CD14-positive monocyte (primary cell): Measurements from ENCODE around the gene CNTD1. TPM values are rescaled to one million over a fixed set of nuclear protein-coding genes. Genes with fewer than 3 reads are reported as not detected.

Source experiments
- DNase-seq, 3 donors: peaks; one replicate each; pipeline ENCODE4 v3.0.0-alpha.2; 2011 to 2022
- H2AFZ ChIP-seq: 2 replicates; pipeline ENCODE4 v1.6.0; 2012; ENCODE audit warnings: mild to moderate bottlenecking, low read depth, low read length, inconsistent platforms; ENCODE audit not compliant: insufficient read depth, poor library complexity, severe bottlenecking
- H3K27ac ChIP-seq, 2 donors: 1 replicate in 1 of 2; 2 replicates in 1 of 2; pipeline ENCODE4 v1.5.1; 2012 to 2013; ENCODE audit warnings: low read length in 2 of 2, control low read depth in 1 of 2, inconsistent platforms in 1 of 2, low read depth in 1 of 2, mild to moderate bottlenecking in 1 of 2
- H3K27me3 ChIP-seq, 2 donors: one replicate each; pipeline versions ENCODE4 v1.6.0 to v1.6.1; 2011 to 2013; ENCODE audit warnings: low read length in 2 of 2; ENCODE audit not compliant: control insufficient read depth in 2 of 2, insufficient read depth in 2 of 2
- H3K36me3 ChIP-seq, 2 donors: replicated peaks in 1 of 2; 1 replicate in 1 of 2; 2 replicates in 1 of 2; pipeline versions ENCODE4 v1.5.1 to v1.6.1; 2012 to 2013; ENCODE audit warnings: low read length in 2 of 2, control low read depth in 1 of 2, inconsistent platforms in 1 of 2, mild to moderate bottlenecking in 1 of 2; ENCODE audit not compliant: insufficient read depth in 2 of 2, control insufficient read depth in 1 of 2
- H3K4me1 ChIP-seq, 2 donors: 1 replicate in 1 of 2; 2 replicates in 1 of 2; pipeline versions ENCODE4 v1.5.1 to v1.6.1; 2012 to 2013; ENCODE audit warnings: low read length in 2 of 2, control low read depth in 1 of 2, inconsistent platforms in 1 of 2, mild to moderate bottlenecking in 1 of 2, moderate library complexity in 1 of 2; ENCODE audit not compliant: insufficient read depth in 2 of 2, control insufficient read depth in 1 of 2
- H3K4me2 ChIP-seq: replicated peaks from 2 replicates; pipeline ENCODE3; 2012; ENCODE audit warnings: low read length, moderate library complexity, mild to moderate bottlenecking; ENCODE audit not compliant: poor library complexity, severe bottlenecking; ENCODE audit errors: extremely low read depth
- H3K4me3 ChIP-seq, 3 experiments: fragments of 200-600 bp in 1 of 3; sonication (generic) in 1 of 3; replicated peaks in 1 of 3; 1 replicate in 2 of 3; 2 replicates in 1 of 3; pipeline ENCODE4 v1.5.1; 2011 to 2013; ENCODE audit warnings: low read length in 3 of 3, mild to moderate bottlenecking in 3 of 3, control low read depth in 2 of 3, low read depth in 2 of 3, inconsistent platforms in 1 of 3, moderate library complexity in 1 of 3
- H3K79me2 ChIP-seq: 2 replicates; pipeline ENCODE4 v1.6.0; 2012; ENCODE audit warnings: mild to moderate bottlenecking, control low read depth, inconsistent platforms, low read length, moderate library complexity; ENCODE audit not compliant: insufficient read depth
- H3K9ac ChIP-seq: 2 replicates; pipeline ENCODE4 v1.6.0; 2017; ENCODE audit warnings: low read length, mild to moderate bottlenecking; ENCODE audit not compliant: insufficient read depth, poor library complexity, severe bottlenecking
- H3K9me3 ChIP-seq, 2 donors: replicated peaks in 1 of 2; 1 replicate in 1 of 2; 2 replicates in 1 of 2; pipeline versions ENCODE4 v1.5.1 to v1.6.1; 2012 to 2013; ENCODE audit warnings: low read length in 2 of 2, control low read depth in 1 of 2; ENCODE audit not compliant: control insufficient read depth in 1 of 2, insufficient read depth in 1 of 2
- H4K20me1 ChIP-seq: 2 replicates; pipeline ENCODE4 v1.6.0; 2012; ENCODE audit warnings: mild to moderate bottlenecking, low read length, control low read depth, moderate library complexity; ENCODE audit not compliant: insufficient read depth
- H3K27ac Mint-ChIP-seq, 7 donors: one replicate each; pipeline ENCODE4 v1.8.0; 2020; ENCODE audit warnings: mild to moderate bottlenecking in 7 of 7, mixed read lengths in 7 of 7, moderate library complexity in 6 of 7, inconsistent platforms in 2 of 7
- H3K27me3 Mint-ChIP-seq, 3 donors: one replicate each; pipeline ENCODE4 v1.8.0; 2021 to 2022; ENCODE audit warnings: low read depth in 3 of 3, mild to moderate bottlenecking in 3 of 3, mixed read lengths in 3 of 3, moderate library complexity in 3 of 3, inconsistent platforms in 1 of 3
- H3K36me3 Mint-ChIP-seq, 2 donors: one replicate each; pipeline ENCODE4 v1.8.0; 2020; ENCODE audit warnings: mixed read lengths in 2 of 2, inconsistent platforms in 1 of 2, mild to moderate bottlenecking in 1 of 2
- H3K4me1 Mint-ChIP-seq: one replicate; pipeline ENCODE4 v1.8.0; 2020; ENCODE audit warnings: mild to moderate bottlenecking, mixed read lengths
- H3K4me3 Mint-ChIP-seq, 2 donors: one replicate each; pipeline ENCODE4 v1.8.0; 2020; ENCODE audit warnings: mild to moderate bottlenecking in 2 of 2, mixed read lengths in 2 of 2, moderate library complexity in 1 of 2
- H3K9me3 Mint-ChIP-seq, 7 donors: one replicate each; pipeline ENCODE4 v1.8.0; 2020 to 2022; ENCODE audit warnings: mixed read lengths in 7 of 7, mild to moderate bottlenecking in 6 of 7, moderate library complexity in 6 of 7, inconsistent platforms in 2 of 7
- WGBS: methylation state at CpG from one replicate; pipeline ENCODE4 v1.1.5; 2013; ENCODE audit warnings: missing lambda C conversion rate; ENCODE audit not compliant: insufficient coverage; 5-methylcytosine and 5-hydroxymethylcytosine counted together
- intact Hi-C, 2 donors: fragments of 100-400 bp; cut with micrococcal nuclease; formaldehyde crosslinking; loops; one replicate each; pipeline versions ENCODE4 v1.15.0 to v1.15.1; 2023
- polyA plus RNA-seq, 3 donors: library from polyadenylated mRNA; depleted of rRNA in 1 of 3; unstranded in 2 of 3; stranded (reverse) in 1 of 3; fragments of 300-500 nt in 2 of 3; fragments of >200 nt in 1 of 3; fragmentation: Illumina TruSeq in 2 of 3; gene quantifications; 1 replicate in 2 of 3; 2 replicates in 1 of 3; pipeline ENCODE4 v1.2.3, GENCODE V29; 2012 to 2021
- TF ChIP-seq, protein P1 (sequence below): fragments of 200-600 bp; IDR thresholded peaks from one replicate; pipeline ENCODE4 v1.8.0; 2022; ENCODE audit warnings: antibody characterized with exemption, mild to moderate bottlenecking

The CNTD1 gene
- polyA plus RNA-seq, 3 donors = not detected

DNA sequence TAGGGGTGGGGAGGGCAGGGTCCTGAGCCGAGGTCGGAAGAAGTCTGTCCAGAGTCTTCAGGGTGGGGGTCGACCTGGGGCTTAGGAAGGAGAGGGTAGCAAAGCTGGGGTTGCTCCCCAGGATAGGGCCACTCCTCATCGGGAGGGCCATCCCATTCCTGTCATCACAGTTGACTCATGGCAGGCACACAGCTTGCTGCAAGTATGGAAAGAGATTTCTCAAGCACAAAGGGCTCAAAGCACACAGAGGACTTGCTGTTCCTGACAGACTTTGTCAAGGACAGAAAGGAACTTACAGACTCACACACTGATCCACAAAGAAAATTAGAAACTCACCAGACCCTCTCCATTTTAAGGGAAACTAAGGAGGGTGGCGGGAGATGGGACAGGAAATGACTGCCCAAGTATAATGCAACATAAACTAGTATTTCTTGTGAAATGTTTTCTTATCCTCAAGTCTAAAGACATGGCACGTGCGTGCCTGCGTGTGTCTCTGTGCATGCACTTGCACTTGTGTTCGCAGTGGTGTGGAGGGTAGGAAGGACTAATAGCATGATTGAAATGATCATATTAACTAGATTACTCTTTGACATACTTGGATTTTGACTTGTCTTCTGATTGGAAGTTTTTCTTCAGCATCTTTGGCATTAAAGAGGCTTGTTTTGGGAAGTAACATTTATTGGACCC, 48.1 kb downstream of the CNTD1 start:
- peak overlapping the region in 1 of 2 donors; percentile 10 for H3K4me3 Mint-ChIP-seq
- Histone ChIP-seq H2AFZ (no peak overlapping the region), H4K20me1 (peaks cover 35% of the 10 kb centered on the region), H3K36me3 (peaks cover 41 to 42% of the 10 kb centered on the region in 2 donors), H3K27ac (peak overlapping the region; percentile 28 to 64), H3K4me1 (peaks cover 19 to 23% of the 10 kb centered on the region in 2 donors), H3K9me3 (no peaks in the 10 kb centered on the region), H3K9ac (no peak overlapping the region), H3K79me2 (no peaks in the 10 kb centered on the region), H3K4me3 (no peak overlapping the region), H3K4me2 (peak overlapping the region; percentile 44), H3K27me3 (no peaks in the 10 kb centered on the region)
- peaks cover 39 to 40% of the 10 kb centered on the region in 2 donors for H3K36me3 Mint-ChIP-seq
- peak; percentile 42 to 62 (median 51) for DNase-seq
- TF ChIP-seq, protein P1, sequence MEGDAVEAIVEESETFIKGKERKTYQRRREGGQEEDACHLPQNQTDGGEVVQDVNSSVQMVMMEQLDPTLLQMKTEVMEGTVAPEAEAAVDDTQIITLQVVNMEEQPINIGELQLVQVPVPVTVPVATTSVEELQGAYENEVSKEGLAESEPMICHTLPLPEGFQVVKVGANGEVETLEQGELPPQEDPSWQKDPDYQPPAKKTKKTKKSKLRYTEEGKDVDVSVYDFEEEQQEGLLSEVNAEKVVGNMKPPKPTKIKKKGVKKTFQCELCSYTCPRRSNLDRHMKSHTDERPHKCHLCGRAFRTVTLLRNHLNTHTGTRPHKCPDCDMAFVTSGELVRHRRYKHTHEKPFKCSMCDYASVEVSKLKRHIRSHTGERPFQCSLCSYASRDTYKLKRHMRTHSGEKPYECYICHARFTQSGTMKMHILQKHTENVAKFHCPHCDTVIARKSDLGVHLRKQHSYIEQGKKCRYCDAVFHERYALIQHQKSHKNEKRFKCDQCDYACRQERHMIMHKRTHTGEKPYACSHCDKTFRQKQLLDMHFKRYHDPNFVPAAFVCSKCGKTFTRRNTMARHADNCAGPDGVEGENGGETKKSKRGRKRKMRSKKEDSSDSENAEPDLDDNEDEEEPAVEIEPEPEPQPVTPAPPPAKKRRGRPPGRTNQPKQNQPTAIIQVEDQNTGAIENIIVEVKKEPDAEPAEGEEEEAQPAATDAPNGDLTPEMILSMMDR = no peak
- peaks cover 28% of the 10 kb centered on the region for H3K4me1 Mint-ChIP-seq
- intact Hi-C loops = loop anchor here in 1 of 2 donors (10.0 kb wide), 1 partner anchor 148 kb away; the partner anchor contains the start of gene RPL27
- 40% methylated on average over 1 of the region's 9 CpGs for WGBS
- peaks cover 0 to 5% (median 3%) of the 10 kb centered on the region in 3 donors for H3K27me3 Mint-ChIP-seq
- peak overlapping the region; percentile 45 to 88 (median 81) for H3K27ac Mint-ChIP-seq
- no peaks in the 10 kb centered on the region for H3K9me3 Mint-ChIP-seq

DNA sequence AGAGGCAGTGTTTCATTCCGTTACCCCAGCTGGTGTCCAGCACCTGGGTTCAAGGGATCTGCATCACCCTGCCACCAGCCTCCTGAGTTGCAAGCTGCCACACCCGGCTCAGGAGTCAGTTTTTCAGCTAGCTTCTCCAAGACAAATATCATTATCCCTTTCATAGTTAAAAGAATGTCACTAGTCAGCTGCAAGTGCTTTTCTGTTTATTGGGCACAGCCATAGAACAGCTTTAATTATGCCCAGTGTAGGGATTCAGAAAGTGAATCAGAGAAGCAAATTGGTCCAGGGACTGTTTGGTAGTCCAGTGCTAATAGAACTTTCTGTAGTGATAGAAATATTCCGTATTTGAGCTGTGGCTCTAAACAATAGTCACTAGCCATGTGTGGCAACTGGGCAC, 49.4 kb downstream of the CNTD1 start:
- WGBS = no CpG with 5 or more reads among the region's 3 CpGs
- Histone ChIP-seq H4K20me1 (peaks cover 22% of the 10 kb centered on the region), H3K4me2 (no peak overlapping the region), H3K4me1 (peaks cover 19 to 23% of the 10 kb centered on the region in 2 donors), H3K36me3 (peaks cover 28% of the 10 kb centered on the region in 2 donors), H3K9ac (no peak overlapping the region), H3K9me3 (no peaks in the 10 kb centered on the region), H2AFZ (no peak overlapping the region), H3K79me2 (no peaks in the 10 kb centered on the region), H3K27me3 (no peaks in the 10 kb centered on the region), H3K27ac (no peak overlapping the region), H3K4me3 (no peak overlapping the region)
- Mint-ChIP-seq H3K36me3 (peaks cover 25 to 26% of the 10 kb centered on the region in 2 donors), H3K4me3 (no peak overlapping the region), H3K27me3 (peaks cover 0 to 5% (median 3%) of the 10 kb centered on the region in 3 donors), H3K9me3 (no peaks in the 10 kb centered on the region), H3K27ac (no peak overlapping the region), H3K4me1 (peaks cover 26% of the 10 kb centered on the region)
- intact Hi-C loops = loop anchor here in 1 of 2 donors (10.0 kb wide), 1 partner anchor 147 kb away; the partner anchor contains the start of gene RPL27
- TF ChIP-seq, protein P1 = no peak
- no peak for DNase-seq
